Measurements from ENCODE around the gene PAPOLG.
"Not testable (repeated sequence)": the region's sequence is repeated elsewhere in the genome, so short reads cannot be mapped to it uniquely, and the experiment has no call there.

Gene PAPOLG

DNA sequence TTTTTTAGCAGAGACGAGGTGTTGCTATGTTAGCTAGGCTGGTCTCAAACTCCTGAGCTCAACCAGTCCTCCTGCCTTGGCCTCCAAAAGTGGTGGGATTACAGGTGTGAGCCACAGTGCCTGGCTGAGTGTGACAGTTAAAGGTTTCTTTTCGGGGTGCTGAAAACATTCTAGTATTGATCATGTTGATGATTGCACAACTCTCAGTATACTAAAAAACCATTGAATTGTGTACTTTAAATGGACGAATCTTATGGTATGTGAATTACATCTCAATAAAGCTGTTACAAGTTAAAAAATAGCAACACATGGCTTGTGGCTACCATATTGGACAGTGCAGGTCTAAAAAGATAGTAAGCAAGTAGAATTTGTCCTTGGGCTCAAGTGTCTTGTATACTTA is 22.3 kb downstream of the PAPOLG start:
- DNase-seq = no peak

DNA sequence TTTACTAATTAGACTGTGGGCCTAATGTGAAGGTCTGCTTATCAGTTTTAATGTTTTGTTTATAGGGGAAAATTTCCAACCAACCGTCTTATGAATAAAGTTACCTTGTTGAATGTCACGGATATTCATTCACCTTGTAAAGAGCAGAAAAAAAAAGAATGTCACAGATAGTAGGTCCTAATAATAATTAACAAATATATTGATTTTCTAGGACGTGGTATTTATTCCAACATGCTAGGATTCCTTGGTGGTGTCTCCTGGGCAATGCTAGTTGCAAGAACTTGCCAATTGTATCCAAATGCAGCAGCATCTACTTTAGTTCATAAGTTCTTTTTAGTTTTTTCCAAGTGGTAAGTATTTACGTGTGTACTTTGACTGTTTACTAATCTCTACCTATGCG is 23.4 kb downstream of the PAPOLG start:
- no peak for DNase-seq

DNA sequence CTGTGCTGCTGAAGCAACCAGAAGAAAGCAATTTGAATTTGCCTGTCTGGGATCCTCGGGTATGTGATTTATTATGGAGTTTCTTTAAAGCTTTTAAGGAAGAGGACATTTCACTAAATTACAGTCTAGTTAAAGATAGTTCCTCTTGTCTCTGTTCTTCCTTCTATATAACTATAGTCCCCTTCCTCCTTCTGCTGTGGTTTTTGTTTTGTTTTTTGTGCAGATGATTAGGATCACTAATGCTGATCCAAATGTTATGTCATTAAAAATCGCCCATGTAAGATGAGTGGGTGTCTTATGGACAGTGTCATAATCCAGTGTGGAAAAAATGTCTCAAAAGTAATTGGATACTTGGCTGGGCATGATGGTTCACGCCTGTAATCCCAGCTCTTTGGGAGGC is 24.7 kb downstream of the PAPOLG start:
- DNase-seq = no peak

DNA sequence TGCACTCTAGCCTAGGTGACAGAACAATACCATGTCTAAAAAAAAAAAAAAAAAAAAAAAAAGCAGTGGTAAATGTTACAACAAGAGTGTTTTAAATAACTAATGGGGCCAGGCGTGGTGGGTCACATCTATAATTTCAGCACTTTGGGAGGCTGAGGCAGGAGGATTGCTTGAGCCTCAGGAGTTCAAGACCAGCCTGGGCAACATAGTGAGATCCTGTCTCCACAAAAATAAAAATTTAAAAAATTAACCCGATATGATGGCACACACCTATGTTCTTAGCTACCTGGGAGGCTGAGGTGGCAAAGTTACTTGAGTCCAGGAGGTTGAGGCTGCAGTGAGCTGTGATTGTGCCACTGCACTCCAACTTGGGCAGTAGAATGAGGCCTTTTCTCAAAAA is 37.1 kb downstream of the PAPOLG start:
- no peak for DNase-seq

DNA sequence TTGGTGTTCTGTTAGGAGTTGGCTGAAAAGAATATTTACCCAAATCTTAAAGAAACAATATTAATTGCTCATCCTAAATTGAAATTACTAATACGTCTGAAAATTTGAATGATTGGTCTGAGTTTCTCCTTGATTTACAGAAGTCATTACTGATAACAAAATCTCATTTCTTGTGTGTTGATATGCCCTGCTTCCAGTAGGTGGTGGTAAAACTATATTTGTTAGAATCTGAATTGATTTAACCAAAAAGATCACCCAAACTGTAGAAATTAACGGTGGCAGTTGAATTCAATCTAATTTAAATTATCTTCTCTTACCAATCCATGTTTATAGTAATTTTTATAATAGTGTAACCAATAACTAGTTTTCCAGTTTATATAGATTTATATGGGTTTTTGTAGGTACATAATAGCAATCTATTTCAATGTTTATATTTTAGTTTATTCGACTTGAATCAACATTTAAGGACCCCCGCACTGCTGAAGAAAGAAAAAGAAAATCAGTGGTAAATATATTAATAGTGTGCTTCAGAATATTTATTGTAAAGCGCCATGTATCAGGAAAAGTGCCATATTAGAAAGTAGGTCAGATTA is 38.3 kb downstream of the PAPOLG start:
- DNase-seq = no peak

DNA sequence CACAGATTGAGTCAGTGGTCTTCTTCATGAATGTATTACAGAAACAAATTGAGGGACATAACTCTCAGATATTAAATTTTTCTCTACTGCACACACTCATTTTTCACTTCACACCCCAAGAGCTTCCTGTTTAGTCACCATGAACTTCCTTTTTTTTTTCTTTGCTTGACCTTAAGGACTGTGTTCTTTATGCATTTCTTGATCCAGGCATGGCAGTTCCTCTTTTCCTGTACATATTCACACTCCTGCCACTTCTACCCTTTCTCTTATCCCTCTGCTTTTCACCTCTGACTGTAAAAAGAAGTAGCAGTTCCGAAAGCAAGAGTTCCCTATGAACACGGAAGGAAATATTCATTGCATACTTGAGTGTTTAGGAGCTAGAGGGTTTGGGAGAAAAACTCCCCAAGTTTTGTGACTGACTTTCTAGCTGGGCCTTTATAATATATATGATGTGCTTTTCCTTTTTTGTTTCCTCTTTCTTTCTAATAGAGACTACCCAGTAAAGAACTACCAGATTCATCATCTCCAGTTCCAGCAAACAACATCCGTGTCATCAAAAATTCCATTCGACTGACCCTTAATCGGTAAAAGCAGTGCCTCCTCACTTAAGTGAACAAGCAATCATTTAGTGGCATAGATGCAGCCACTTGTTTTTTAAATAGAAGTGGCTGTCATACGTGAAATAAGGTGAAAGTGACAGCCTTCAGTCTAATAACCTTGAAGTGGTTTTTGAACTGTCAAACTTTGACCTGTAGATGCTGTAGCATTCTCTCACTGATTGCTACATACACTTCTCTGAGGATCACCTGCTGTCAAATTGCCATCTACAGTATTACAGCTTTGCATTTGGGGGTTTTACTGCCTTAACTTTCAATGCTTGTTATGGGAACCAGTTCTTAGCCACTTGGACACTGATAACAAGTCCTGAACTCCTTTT is 40.8 kb downstream of the PAPOLG start:
- no peak for DNase-seq

DNA sequence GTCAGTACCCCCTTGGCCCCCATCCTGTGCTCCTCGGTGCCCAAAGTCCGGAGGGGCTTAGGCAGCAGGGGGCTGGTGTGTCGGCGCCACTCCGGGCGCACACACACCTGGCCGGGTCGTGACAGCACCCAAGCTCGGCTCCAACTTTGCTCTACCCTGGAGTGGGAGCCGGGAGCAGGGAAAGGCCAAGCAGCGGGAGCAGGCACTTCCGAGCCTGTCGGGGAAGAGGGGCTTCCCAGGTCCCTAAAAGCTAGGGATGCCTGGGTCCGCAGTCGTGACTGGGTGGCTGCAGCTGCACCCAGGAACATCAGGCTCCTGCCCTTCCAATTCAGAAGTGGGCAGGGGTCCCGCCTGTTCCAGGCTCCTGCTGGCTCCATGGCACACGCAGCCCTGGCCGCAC is 48.4 kb downstream of the PAPOLG start:
- no peak for DNase-seq

DNA sequence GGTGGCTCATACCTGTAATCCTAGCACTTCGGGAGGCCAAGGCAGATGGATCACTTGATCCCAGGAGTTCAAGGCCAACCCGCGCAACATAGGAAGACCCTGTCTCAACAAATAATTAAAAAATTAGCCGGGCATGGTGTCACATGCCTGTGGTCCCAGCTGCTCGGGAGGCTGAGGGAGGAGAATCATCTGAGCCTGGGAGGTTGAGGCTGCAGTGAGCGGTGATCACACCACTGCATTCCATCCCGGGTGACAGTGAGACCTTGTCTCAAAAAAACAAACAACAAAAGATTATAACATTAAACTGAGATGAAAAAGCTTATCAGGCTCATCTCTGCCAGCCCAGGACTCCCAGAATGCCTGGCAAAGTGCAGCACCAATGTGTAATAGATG is 50.5 kb downstream of the PAPOLG start:
- no peak for DNase-seq

DNA sequence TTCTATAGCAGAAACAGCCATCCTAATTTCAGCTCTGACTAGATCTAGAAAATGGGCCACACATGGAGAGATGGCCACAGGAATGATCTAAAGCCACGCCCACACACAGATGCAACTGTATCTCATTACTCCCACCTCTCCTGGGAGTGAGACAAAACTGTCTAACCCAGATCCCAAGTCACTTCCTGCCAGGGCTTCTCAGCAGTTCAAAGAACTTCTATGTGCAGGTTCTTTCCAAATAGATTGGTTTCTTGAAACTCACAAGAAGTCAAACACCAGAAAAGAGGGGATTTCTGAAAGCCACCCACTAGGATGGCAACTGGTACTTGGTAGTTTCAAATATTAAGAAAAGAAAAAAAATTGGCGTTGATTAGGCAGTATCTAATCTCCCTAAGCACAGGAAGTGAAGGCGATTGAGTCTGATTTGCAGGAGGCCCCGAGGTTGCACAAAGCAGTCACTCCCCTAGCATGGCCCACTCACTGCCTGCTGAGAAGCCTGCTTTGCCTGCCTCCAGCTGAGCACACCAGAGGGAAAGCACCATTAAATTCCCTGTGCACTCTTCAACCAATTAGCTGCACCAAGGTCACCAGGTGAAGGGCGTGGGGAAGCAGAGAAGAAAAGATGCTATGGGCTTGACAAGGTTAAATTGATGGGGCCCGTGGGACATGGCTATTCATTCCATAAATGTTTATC is 51.1 kb downstream of the PAPOLG start:
- DNase-seq = peak; percentile 1

DNA sequence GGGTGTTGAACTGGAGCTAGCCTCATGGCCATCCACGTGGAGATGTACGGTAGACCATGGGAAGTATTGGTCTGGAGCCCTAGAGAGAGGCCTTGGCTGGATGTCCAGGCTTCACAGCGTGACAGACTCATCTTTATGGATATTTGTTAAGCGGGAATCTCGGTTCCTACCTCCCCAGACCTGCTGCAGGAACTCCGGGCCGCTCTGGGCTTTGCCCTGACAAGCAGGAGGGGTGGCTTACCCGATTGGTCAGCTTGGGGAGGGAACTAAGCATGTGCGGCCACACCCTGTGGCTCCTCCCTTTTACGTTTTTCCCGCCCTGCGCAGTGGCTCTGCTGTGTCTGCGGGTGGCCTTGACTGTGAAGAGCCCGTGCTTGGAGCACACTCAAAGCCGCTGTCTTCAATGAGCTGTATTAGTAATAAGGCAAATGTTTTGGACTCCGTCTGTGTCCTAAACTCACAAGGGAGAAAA is 52.3 kb downstream of the PAPOLG start:
- no peak for DNase-seq

DNA sequence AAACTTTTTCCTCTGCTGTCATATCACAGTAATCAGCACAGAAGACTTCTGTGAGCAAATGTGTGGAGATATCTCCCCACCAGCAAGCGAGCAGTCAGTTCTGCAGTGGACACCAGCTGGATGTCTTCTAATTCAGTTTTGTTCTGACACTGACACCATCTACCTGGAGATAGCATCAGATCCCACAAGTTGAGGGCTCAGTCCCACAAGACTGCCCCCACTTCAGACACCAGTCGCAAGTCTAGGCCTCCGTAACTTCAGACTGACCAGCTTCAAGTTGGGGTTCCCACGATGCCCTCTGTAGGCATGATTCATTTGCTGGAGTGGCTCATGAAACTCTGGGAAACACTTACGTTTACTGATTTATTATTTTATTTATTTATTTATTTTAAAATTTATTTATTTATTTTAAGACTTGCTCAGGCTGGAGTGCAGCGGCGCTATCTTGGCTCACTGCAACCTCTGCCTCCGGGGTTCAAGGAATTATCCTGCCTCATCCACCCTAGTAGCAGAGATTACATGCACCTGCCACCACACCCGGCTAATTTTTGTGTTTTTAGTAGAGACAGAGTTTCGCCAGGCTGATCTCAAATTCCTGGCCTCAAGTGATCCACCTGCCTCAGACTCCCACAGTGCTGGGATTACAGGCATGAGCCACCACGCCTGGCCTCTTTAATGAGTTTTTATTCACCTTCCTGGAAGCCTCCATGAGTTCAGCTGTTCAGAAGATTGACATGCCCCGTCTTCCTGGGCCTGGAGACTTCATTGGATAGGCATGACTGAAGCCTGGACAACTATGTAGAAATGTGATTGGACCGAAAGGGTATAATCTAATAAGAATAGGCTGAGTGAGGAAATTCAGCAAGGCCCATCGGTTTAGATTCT is 55.7 kb downstream of the PAPOLG start:
- no peak for DNase-seq

DNA sequence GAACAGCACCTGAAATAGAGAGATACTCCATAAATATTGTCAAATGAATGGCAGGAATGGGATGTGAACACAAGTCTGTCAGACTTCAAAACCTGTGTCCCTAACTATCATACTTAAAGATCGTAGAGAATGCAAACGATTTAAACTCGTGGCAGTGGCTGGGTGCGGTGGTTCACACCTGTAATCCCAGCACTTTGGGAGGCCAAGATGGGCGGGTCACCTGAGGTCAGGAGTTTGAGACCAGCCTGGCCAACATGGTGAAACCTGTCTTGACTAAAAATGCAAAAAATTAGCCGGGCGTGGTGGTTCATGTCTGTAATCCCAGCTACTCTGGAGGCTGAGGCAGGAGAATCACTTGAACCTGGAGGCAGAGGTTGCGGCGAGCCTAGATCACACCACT is 61.1 kb downstream of the PAPOLG start:
- DNase-seq = not testable (repeated sequence)

DNA sequence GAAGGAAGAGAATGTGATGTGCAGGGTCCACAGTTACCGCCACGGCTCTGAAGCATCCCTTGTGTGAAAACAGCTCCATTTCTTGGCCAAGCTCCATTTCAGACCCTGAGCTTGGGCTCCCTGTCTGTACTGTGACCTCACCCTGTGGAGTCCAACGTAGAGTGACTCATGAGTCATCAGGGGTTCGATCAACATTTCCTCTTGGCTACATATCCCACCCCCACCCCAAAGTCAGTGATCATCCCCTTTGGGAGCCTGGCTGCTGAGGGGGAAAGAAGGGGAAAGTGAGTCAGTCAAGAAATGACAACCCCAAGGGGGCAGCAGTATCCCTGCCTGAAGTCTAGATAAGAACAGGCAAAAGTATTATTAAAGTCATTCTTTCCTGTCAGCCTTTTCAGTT is 62.2 kb downstream of the PAPOLG start:
- DNase-seq = no peak

DNA sequence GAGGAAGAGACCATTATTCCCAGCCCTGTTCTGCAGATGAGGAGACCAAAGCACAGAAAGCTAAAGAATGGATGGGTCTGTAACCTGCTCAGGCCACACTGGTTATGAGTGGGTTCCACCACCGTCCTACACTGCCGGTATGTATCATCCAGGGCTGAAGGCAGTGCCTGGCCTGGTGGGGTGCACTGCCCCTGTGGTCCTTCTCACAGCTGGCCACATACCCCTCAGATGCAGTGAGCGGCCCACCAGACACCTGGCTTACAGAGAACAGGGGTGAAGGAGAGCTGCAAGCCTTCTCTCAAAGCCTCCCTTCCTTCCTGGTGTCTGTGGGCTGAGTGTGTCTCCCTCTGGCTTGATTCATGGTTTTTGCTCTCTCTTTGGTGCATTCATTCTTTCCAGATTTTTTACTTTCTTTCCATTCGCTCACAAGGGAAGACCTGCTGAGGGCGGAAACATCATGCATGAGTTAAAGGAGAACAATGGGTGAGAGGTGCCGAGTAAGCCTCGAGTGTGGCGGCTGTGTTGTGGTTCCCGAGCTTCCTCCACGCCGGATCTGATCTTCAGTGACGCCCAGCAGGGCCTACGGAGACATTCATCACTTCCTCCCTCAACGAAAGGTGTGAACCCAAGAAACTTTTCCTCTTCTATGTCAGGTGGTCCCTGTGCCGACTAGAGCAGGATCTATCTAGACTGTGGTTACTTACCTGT is 63.2 kb downstream of the PAPOLG start:
- no peak for DNase-seq

DNA sequence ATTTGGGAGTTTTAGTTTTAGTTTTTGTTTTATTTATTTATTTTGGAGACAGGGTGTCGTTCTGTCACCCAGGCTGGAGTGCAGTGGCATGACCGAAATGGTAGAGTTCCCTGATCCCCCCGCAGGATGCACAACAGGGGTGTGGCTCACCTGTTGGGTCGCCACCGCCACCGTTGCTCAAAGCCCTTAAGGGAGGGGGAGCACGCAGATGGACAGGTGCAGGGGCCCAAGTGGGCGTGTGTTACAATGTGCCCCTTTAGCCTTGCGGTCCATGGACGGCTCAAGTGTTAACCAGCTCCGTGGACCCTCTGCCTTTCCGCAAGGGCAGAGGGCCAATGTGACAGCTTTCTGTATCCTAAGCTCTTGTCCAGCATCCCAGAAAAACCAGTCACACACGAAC is 63.9 kb downstream of the PAPOLG start:
- DNase-seq = no peak

DNA sequence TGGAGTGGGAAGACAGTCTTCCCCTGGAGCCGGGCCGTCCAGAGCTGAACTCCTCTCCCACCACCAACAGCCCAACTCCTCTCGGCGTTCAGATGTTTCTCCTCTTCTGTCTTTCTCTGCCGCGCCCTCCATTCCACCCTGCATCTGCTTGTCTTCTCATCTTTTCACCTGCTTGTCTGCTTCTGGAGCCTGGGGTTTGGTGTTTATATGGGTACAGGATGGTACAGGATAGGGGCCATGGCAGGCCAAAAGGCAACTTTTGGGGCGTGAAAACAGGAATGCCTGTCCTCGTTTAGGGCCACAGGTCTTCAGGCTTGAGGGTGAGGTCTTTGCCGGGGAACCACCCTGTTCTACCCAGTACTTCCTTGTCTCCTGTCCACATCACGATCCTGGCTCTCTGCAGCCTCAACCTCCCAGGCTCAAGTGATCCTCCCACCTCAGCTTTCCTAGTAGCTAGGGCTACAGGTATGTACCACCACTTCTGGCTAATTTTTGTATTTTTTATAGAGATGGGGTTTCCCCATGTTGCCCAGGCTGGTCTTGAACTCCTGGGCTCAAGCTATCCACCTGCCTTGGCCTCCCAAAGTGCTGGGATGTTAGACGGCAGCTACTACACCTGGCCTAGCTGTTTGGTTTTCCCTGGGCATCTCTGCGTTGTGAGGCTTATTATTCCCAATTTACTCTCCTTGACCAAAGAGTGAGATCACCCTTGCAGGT is 64.5 kb downstream of the PAPOLG start:
- DNase-seq = no peak

DNA sequence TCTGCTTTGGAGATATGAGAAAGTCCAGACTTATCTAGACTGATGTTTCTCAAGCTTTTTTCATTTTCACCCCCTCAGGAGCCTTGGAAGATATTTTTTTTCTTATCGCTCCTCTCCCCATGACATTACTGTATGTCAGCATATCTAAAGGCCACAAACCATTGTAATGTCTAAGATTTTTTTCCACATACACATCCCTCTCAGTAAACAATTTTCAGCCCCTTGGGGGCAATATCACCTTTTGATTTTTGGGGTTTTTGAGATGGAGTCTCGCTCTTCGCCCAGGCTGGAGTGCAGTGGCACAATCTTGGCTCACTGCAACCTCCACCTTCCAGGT is 65.0 kb downstream of the PAPOLG start:
- DNase-seq = no peak

DNA sequence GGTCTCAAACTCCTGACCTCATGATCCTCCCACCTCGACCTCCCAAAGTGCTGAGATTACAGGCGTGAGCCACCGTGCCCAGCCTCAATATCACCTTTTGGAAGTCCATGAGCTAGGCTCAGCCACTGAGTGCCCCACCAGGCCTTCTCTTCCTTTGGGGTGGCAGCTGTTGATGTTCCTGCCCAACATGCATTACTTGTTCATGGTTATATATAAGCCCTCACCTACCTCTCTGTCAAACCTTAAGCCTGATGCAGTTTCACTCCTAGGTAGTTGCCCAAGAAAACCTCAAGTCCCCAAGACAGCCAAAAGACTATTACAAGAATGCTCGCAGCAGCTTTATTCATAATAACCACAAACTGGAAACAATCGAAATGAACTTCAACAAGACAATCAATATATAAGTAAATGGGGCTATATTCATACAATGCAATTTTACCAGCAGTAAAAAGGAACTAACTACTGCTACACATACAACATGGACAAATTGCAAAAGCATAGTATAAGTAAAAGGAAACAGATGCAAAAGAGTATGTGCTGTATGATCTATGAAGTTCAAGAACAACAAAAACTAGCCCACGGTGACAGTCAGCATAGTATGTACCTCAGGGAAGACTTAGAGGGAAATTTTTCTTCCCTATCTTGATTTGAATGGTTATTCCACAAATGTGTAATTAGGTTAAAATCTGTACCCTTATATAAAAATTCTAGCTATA is 65.7 kb downstream of the PAPOLG start:
- DNase-seq = no peak

DNA sequence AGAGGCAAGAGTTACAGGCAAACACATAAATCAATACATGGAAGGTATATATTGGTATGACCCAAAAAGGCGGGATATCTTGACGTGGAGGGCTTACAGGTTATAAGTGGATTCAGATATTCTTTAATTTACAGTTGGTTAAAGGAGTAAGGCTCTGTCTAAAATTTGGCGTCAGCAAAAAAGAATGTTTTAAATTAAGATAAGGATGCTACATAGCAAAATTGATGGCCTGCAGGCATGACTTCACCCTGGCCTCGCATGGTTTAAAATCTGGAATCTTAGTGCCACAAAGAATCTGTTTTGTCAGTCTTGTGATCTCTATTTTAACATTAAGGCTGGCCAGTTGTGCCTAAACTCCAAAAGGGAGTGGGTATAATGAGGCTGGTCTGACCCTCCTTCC is 66.9 kb downstream of the PAPOLG start:
- no peak for DNase-seq

DNA sequence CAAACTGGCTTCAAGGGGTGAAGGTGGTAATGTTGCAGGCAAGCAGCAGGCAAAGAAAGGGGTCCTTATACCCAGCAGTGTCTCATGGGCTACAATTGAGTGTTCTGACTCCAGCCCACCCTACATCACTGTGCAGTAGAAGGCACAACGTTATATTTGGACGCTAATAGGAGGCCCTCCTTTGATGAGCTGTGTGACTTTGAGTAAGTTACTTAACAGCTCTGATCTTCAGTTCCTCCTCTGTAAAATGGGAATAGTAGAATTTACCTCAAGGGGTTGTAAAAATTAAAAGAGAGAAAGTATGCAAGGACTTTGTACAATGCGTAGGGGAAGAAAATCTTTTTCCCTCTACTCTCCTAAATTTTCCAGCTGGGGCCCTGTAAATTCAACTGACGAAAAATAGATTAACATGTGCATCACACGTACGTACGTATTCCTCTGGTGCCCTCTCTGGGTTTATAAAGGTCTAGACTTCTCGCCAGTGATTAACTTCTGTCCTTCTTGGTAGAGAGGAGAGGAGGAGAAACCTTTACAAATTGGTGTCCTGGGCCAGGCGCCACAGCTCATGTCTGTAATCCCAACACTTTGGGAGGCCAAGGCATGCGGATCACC is 67.7 kb downstream of the PAPOLG start:
- DNase-seq = no peak

DNA sequence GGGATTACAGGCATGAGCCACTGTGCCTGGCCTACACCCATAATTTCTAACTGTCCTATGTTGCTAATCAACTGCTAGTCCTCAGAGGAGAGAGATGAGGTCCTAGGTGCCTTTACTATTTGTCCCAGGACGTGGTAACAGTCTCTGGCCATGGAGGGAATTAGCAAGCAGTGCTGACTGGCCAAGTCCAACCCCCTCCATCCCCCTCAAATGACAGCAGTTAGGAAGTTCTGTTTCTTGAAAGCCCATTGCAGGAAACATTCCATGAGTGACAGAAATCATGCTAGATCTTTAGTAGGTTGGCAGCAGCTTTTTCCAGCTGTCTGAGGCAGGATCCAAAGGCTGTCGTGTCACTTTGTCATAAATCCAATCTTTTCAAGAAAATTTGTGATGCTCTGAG is 69.6 kb downstream of the PAPOLG start:
- no peak for DNase-seq

Data from NCI-H1092 treated with DMSO at 0.1 percent for 48 hours (cell line).